Fibroblast of mammary gland (primary cell): Measurements from ENCODE around the gene PTPRK.
A peak's percentile ranks its signal among the peaks of the same experiment; 100 is the strongest.

ENCODE experiments used
- DNase-seq: peaks from one replicate; pipeline ENCODE4 v3.0.0-alpha.2; 2010; ENCODE audit warnings: low read depth
- H3K4me3 ChIP-seq: 2 replicates; pipeline ENCODE4 v1.5.1; 2011; ENCODE audit warnings: low read depth, mild to moderate bottlenecking, low read length, moderate library complexity; ENCODE audit not compliant: control insufficient read depth
- TF ChIP-seq, protein P1 (sequence below): conservative IDR thresholded peaks from 2 replicates; pipeline ENCODE4 v1.5.1; 2011; ENCODE audit warnings: low read depth, low read length, inconsistent platforms; ENCODE audit not compliant: control insufficient read depth, insufficient read depth

PTPRK gene

DNA sequence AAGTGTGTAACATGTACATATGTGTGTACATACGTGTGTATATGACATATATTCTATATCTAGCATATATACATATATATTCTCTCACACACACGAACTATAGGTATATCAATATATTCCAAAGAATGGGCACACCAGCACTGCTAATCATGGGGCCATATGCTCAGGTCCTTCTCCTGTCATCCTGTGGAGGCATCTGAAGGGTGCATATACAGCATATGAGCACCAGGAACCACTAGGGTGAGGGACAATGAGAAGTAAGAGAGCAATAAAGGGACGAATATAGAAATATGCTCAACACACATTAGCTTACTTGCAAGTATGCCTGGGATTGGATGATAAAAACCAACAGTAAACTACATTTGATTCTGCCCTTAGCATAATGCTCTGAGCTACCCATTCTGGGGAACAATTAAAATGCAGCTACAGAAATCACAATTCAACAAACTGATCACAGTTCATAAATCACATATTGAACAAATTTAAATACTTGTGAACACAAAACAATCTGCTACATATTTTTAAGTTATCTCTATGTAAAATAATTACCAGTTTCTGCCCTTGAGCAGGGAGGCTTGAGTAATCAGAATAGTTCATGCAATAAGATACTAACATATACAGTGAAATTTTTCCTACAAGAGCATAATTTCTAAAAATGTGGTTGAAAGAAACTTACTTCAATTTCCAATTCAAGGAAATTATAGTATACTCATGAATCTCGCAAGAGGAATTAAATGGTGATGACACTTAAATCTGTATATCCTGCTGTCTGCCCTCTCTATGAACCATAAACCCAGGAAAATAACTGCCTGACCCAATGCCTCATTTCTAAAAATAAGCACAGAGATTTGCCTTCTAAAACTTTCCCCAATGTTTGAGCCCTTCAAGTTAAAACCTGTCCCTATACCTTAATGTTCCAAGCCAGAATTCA, 347.4 kb downstream of the PTPRK start:
- TF ChIP-seq, protein P1, sequence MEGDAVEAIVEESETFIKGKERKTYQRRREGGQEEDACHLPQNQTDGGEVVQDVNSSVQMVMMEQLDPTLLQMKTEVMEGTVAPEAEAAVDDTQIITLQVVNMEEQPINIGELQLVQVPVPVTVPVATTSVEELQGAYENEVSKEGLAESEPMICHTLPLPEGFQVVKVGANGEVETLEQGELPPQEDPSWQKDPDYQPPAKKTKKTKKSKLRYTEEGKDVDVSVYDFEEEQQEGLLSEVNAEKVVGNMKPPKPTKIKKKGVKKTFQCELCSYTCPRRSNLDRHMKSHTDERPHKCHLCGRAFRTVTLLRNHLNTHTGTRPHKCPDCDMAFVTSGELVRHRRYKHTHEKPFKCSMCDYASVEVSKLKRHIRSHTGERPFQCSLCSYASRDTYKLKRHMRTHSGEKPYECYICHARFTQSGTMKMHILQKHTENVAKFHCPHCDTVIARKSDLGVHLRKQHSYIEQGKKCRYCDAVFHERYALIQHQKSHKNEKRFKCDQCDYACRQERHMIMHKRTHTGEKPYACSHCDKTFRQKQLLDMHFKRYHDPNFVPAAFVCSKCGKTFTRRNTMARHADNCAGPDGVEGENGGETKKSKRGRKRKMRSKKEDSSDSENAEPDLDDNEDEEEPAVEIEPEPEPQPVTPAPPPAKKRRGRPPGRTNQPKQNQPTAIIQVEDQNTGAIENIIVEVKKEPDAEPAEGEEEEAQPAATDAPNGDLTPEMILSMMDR = no peak
- H3K4me3 ChIP-seq = no peak overlapping the region
- DNase-seq = no peak

DNA sequence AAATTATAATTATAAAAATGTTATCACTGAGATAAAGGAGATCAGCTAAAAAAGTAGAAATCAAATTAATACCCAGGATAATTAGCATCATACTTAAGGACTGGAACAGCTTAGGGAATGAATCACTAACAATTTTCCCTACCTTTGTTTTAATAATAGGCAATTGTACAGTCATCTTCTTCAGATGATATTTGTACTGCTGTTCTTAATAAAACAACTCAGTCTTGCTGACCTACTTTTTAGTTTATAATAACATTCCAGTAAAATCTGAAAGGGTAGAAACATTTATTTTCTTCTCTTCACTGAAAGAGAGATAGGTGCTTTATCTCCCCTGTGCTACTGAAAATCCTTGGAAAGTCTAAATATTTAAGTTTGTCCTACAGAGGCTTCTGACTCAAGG, 348.3 kb downstream of the PTPRK start:
- DNase-seq = peak; percentile 15
- no peak overlapping the region for H3K4me3 ChIP-seq
- TF ChIP-seq, protein P1 = no peak

DNA sequence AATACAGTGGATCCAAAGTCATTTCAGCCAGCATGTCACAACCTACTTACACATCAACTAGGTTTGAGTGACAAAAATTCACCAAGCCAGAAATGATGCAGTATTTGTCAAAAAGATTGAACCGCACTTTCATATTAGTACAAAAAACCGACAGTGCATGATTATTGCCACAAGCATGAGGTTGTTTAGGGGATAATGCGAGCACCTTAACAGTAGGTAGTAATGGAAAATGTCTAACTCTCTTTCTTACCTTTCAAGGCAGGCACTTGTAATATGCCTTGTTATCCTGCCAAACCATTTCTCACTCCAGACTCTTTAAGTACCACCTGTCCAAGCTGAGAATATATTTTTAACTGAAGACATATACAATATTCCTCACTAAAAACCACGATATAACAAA, 349.2 kb downstream of the PTPRK start:
- no peak for DNase-seq
- TF ChIP-seq, protein P1 = no peak
- H3K4me3 ChIP-seq = no peak overlapping the region

DNA sequence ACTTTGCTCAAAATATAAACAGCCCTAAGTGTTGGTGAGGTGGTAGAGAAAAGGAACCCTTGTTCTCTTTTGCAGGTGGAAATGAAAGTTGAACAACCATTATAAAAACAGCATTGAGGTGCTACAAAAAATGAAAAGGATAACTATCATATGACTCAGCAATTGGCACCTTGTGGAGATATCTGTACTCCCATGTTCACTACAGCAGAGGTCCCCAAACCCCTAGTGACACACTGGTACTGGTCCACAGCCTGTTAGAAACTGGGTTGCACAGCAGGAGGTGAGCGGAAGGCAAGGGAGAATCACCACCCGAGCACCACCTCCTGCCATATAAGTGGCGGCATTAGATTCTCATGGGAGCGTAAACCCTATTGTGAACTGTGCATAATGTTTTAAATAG, 352.2 kb downstream of the PTPRK start:
- peak; percentile 5 for DNase-seq
- no peak overlapping the region for H3K4me3 ChIP-seq
- TF ChIP-seq, protein P1 = no peak

DNA sequence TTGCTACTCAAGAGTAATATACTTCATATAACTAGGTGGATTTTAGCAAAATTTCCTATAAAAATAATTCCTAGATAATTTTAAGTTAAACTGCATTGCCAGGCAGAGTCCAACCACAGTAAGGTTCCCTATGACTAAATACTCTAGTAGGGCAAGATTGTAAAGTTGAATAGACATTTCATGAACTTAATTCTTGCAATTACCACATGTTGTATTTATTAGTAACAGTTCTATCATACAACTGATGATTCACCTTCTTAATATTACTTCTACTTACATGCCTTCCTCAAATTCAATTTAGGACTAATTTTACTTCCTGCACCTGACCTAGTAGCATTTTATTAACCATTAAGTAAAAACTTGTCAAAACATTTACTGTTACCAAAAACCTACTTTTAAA, 352.8 kb downstream of the PTPRK start:
- no peak overlapping the region for H3K4me3 ChIP-seq
- DNase-seq = peak; percentile 19
- TF ChIP-seq, protein P1 = no peak

DNA sequence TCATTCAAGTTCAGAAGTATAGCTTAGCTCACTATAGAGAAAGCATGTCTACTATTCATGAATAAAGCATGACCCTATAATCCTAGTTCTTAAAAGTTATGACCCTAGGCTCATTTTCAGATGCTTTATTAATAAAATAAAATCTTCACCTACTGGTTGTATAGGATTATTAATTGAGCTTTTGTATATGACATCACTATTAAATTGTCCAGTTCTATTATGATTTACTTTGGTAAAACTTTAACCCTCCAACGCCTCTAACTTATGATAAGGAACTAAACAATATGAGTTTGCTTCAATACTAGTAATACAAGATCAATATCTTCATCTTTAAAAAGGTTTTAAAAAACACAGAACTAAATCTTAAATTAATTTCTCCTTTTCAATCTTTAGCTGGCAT, 356.1 kb downstream of the PTPRK start:
- DNase-seq = no peak
- H3K4me3 ChIP-seq = no peak overlapping the region
- TF ChIP-seq, protein P1 = no peak
